ENCODE measurements around the gene EPHA1. TPM values are rescaled to one million over a fixed set of nuclear protein-coding genes. Genes with fewer than 3 reads are reported as not detected.
A peak's percentile ranks its signal among the peaks of the same experiment; 100 is the strongest.

The EPHA1 gene
- total and polyA plus RNA-seq, 4 donors = 10.3 to 21.0 (median 11.3) TPM

- DNase-seq (ENCODE audit: low spot score) = no peak
- peaks cover 5 to 21% (median 17%) of the 10 kb centered on the region in 4 donors for H3K4me1 ChIP-seq (ENCODE audit: control insufficient read depth in 4 of 4, insufficient read depth in 4 of 4, low read length in 3 of 4)
- no peak for TF ChIP-seq JUND (IDR thresholded peaks at IDR 0.05)
- peak within 1 kb of the TSS in 1 of 2 donors; percentile 19 for H3K27ac ChIP-seq (ENCODE audit: low read depth in 1 of 2, low read length in 2 of 2)
- WGBS = 95% methylated on average over 4 of the region's 4 CpGs
- H3K27me3 ChIP-seq (ENCODE audit: control insufficient read depth in 4 of 4, insufficient read depth in 4 of 4, low read length in 3 of 4) = no peaks in the 10 kb centered on the region
- H3K4me3 ChIP-seq (ENCODE audit: low read depth in 1 of 3, low read length in 3 of 3) = no peak within 1 kb of the TSS
- no peaks in the 10 kb centered on the region for H3K36me3 ChIP-seq (ENCODE audit: control insufficient read depth in 4 of 4, insufficient read depth in 3 of 4, low read depth in 1 of 4, low read length in 3 of 4)
- H3K9me3 ChIP-seq (ENCODE audit: control insufficient read depth in 4 of 4, low read length in 3 of 4) = no peaks in the 10 kb centered on the region
- no peak within 1 kb of the TSS for H3K9ac ChIP-seq (ENCODE audit: low read depth in 1 of 2, low read length in 2 of 2)
These were observed 34.5 kb upstream of the EPHA1 start, which contains the start of gene TAS2R60 for GRCh38 chr7:143443153-143443552. TSS of gene TAS2R60 (plus strand) at chr7:143443453. CDS start at chr7:143443453, 0 bp downstream.

DNA sequence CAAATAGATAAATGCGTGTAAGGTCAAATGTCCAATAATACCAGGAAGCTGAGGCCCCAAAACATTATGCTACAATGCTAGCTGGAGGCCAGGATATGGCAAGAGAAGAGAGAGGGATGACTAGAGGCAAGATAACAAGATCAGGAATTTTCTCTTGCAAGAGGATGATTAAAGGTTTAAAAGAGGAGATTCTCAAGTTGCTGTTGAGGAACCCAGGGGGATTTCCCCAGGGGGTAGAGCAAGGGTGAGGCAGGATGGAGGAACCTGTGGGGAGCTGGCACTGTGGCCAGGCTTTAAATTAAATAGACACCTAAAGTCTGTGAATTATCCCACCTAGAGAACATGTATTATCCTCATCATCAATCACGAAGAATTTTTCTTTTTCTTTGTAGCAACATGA, 31.2 kb upstream of the EPHA1 start:
- no peaks in the 10 kb centered on the region for H3K9me3 ChIP-seq (ENCODE audit: control insufficient read depth in 4 of 4, low read length in 3 of 4)
- no peak overlapping the region for H3K27ac ChIP-seq (ENCODE audit: low read depth in 1 of 2, low read length in 2 of 2)
- H3K4me3 ChIP-seq (ENCODE audit: low read depth in 1 of 3, low read length in 3 of 3) = no peak overlapping the region
- 78% methylated on average over 2 of the region's 2 CpGs for WGBS
- peaks cover 13 to 48% (median 42%) of the 10 kb centered on the region in 4 donors for H3K4me1 ChIP-seq (ENCODE audit: control insufficient read depth in 4 of 4, insufficient read depth in 4 of 4, low read length in 3 of 4)
- no peaks in the 10 kb centered on the region for H3K36me3 ChIP-seq (ENCODE audit: control insufficient read depth in 4 of 4, insufficient read depth in 3 of 4, low read depth in 1 of 4, low read length in 3 of 4)
- TF ChIP-seq HNF4A (conservative IDR thresholded peaks at IDR 0.05) = no peak
- TF ChIP-seq RXRA (IDR thresholded peaks at IDR 0.05) = no peak
- TF ChIP-seq HNF4G (IDR thresholded peaks at IDR 0.05) = no peak
- TF ChIP-seq YY1 (IDR thresholded peaks at IDR 0.05) = no peak
- TF ChIP-seq GABPA (IDR thresholded peaks at IDR 0.05 in 1 of 2, conservative IDR thresholded peaks at IDR 0.05 in 1 of 2) = no peak
- no peak for TF ChIP-seq SP1 (IDR thresholded peaks at IDR 0.05)
- TF ChIP-seq, protein P1, sequence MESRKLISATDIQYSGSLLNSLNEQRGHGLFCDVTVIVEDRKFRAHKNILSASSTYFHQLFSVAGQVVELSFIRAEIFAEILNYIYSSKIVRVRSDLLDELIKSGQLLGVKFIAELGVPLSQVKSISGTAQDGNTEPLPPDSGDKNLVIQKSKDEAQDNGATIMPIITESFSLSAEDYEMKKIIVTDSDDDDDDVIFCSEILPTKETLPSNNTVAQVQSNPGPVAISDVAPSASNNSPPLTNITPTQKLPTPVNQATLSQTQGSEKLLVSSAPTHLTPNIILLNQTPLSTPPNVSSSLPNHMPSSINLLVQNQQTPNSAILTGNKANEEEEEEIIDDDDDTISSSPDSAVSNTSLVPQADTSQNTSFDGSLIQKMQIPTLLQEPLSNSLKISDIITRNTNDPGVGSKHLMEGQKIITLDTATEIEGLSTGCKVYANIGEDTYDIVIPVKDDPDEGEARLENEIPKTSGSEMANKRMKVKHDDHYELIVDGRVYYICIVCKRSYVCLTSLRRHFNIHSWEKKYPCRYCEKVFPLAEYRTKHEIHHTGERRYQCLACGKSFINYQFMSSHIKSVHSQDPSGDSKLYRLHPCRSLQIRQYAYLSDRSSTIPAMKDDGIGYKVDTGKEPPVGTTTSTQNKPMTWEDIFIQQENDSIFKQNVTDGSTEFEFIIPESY (IDR thresholded peaks at IDR 0.05) = no peak
- no peak for TF ChIP-seq NR2F2 (IDR thresholded peaks at IDR 0.05)
- TF ChIP-seq TAF1 (conservative IDR thresholded peaks at IDR 0.05) = no peak
- TF ChIP-seq FOXA2 (IDR thresholded peaks at IDR 0.05) = no peak
- no peak for TF ChIP-seq FOXA1 (IDR thresholded peaks at IDR 0.05)
- H3K27me3 ChIP-seq (ENCODE audit: control insufficient read depth in 4 of 4, insufficient read depth in 4 of 4, low read length in 3 of 4) = no peaks in the 10 kb centered on the region
- no peak for DNase-seq (ENCODE audit: low spot score)
- H3K9ac ChIP-seq (ENCODE audit: low read depth in 1 of 2, low read length in 2 of 2) = no peak overlapping the region

- Histone ChIP-seq H3K4me1 (ENCODE audit: control insufficient read depth in 4 of 4, insufficient read depth in 4 of 4, low read length in 3 of 4) (peaks cover 8 to 42% (median 34%) of the 10 kb centered on the region in 4 donors), H3K9ac (ENCODE audit: low read depth in 1 of 2, low read length in 2 of 2) (no peak overlapping the region), H3K36me3 (ENCODE audit: control insufficient read depth in 4 of 4, insufficient read depth in 3 of 4, low read depth in 1 of 4, low read length in 3 of 4) (no peaks in the 10 kb centered on the region), H3K4me3 (ENCODE audit: low read depth in 1 of 3, low read length in 3 of 3) (peak overlapping the region in 1 of 3 donors; percentile 5), H3K27ac (ENCODE audit: low read depth in 1 of 2, low read length in 2 of 2) (no peak overlapping the region), H3K9me3 (ENCODE audit: control insufficient read depth in 4 of 4, low read length in 3 of 4) (no peaks in the 10 kb centered on the region), H3K27me3 (ENCODE audit: control insufficient read depth in 4 of 4, insufficient read depth in 4 of 4, low read length in 3 of 4) (no peaks in the 10 kb centered on the region)
- TF ChIP-seq RXRA (IDR thresholded peaks at IDR 0.05) = no peak
- TF ChIP-seq, protein P2, sequence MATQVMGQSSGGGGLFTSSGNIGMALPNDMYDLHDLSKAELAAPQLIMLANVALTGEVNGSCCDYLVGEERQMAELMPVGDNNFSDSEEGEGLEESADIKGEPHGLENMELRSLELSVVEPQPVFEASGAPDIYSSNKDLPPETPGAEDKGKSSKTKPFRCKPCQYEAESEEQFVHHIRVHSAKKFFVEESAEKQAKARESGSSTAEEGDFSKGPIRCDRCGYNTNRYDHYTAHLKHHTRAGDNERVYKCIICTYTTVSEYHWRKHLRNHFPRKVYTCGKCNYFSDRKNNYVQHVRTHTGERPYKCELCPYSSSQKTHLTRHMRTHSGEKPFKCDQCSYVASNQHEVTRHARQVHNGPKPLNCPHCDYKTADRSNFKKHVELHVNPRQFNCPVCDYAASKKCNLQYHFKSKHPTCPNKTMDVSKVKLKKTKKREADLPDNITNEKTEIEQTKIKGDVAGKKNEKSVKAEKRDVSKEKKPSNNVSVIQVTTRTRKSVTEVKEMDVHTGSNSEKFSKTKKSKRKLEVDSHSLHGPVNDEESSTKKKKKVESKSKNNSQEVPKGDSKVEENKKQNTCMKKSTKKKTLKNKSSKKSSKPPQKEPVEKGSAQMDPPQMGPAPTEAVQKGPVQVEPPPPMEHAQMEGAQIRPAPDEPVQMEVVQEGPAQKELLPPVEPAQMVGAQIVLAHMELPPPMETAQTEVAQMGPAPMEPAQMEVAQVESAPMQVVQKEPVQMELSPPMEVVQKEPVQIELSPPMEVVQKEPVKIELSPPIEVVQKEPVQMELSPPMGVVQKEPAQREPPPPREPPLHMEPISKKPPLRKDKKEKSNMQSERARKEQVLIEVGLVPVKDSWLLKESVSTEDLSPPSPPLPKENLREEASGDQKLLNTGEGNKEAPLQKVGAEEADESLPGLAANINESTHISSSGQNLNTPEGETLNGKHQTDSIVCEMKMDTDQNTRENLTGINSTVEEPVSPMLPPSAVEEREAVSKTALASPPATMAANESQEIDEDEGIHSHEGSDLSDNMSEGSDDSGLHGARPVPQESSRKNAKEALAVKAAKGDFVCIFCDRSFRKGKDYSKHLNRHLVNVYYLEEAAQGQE (IDR thresholded peaks at IDR 0.05) = no peak
- TF ChIP-seq, protein P1 (IDR thresholded peaks at IDR 0.05) = no peak
- no peak for TF ChIP-seq SP1 (IDR thresholded peaks at IDR 0.05)
- no peak for TF ChIP-seq FOXA2 (IDR thresholded peaks at IDR 0.05)
- no peak for TF ChIP-seq HNF4A (conservative IDR thresholded peaks at IDR 0.05)
- TF ChIP-seq EGR1 (IDR thresholded peaks at IDR 0.05; ENCODE audit: low read depth in 2 of 2) = no peak
- TF ChIP-seq TAF1 (conservative IDR thresholded peaks at IDR 0.05) = no peak
- no peak for TF ChIP-seq JUND (IDR thresholded peaks at IDR 0.05)
- TF ChIP-seq HNF4G (IDR thresholded peaks at IDR 0.05) = no peak
- TF ChIP-seq NR2F2 (IDR thresholded peaks at IDR 0.05) = no peak
- TF ChIP-seq RAD21 (IDR thresholded peaks at IDR 0.05) = no peak
- 45% methylated on average over 4 of the region's 4 CpGs for WGBS
- no peak for DNase-seq (ENCODE audit: low spot score)
These were observed 28.9 kb upstream of the EPHA1 start for GRCh38 chr7:143437578-143437977.
